ENCODE results near the gene GPHA2. TPM values are rescaled to one million over a fixed set of nuclear protein-coding genes. Genes with fewer than 3 reads are reported as not detected.

GPHA2 gene
- total and polyA plus RNA-seq, 10 of the 15 experiments (the other 5 are each of a cell fraction or from before 2014, with no cell fraction given) = not detected

DNA sequence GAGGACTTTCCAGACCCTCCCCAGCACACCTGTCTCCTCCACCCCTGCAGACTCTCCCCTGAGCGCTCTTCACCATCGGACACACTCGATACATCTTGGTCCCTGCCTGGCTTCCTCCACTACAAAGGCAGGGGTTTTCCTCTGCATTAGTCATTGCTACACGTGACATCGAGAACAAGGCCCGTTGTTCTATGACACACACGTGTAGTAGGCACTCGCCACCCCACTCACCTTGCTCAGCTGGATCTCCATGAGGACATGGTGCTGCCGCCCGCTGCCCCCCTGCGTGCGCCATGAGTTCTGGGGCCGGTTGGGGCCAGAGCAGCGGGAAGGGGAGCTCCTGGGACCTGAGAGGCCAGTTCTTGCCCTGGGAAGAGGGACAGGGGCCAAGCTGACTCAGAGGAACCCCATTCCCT, 35.4 kb downstream of the GPHA2 start (continued):
- 0 out of 4 replicates have a peak, but pooled peaks of 1 of the 2 experiments have one; percentile 19 for TF ChIP-seq EP300 (IDR thresholded peaks at IDR 0.05; ENCODE audit: borderline replicate concordance in 1 of 2, control insufficient read depth in 1 of 2, low read depth in 2 of 2, low read length in 2 of 2)

- H3K9ac ChIP-seq (ENCODE audit: control insufficient read depth, insufficient read depth, low read length) = no peak overlapping the region
- POLR2A ChIA-PET = interaction anchor here (0.6 kb wide), 1 partner anchor 119 kb away, joined by 4 read pairs; no protein-coding TSS in a partner anchor
- FAIRE-seq = no peak
- H3K36me3 ChIP-seq (ENCODE audit: control insufficient read depth in 2 of 2, insufficient read depth in 2 of 2, low read length in 1 of 2) = peaks cover 0 to 3% of the 10 kb centered on the region in 2 experiments; a peak in 1 of 4 replicates
- RAD21 ChIA-PET (ENCODE audit: unreplicated experiment) = interaction anchor here (1.5 kb wide), 1 partner anchor 46 kb away, joined by 3 read pairs; no protein-coding TSS in a partner anchor
- no peaks in the 10 kb centered on the region for H4K20me1 ChIP-seq (ENCODE audit: control insufficient read depth, insufficient read depth)
- H3K4me2 ChIP-seq (ENCODE audit: control insufficient read depth, insufficient read depth) = no peak overlapping the region
- no peak for TF ChIP-seq GABPA (IDR thresholded peaks at IDR 0.05; ENCODE audit: low read depth)
- no peak for TF ChIP-seq SMAD5 (IDR thresholded peaks at IDR 0.05; ENCODE audit: low read depth)
- TF ChIP-seq, protein P1, sequence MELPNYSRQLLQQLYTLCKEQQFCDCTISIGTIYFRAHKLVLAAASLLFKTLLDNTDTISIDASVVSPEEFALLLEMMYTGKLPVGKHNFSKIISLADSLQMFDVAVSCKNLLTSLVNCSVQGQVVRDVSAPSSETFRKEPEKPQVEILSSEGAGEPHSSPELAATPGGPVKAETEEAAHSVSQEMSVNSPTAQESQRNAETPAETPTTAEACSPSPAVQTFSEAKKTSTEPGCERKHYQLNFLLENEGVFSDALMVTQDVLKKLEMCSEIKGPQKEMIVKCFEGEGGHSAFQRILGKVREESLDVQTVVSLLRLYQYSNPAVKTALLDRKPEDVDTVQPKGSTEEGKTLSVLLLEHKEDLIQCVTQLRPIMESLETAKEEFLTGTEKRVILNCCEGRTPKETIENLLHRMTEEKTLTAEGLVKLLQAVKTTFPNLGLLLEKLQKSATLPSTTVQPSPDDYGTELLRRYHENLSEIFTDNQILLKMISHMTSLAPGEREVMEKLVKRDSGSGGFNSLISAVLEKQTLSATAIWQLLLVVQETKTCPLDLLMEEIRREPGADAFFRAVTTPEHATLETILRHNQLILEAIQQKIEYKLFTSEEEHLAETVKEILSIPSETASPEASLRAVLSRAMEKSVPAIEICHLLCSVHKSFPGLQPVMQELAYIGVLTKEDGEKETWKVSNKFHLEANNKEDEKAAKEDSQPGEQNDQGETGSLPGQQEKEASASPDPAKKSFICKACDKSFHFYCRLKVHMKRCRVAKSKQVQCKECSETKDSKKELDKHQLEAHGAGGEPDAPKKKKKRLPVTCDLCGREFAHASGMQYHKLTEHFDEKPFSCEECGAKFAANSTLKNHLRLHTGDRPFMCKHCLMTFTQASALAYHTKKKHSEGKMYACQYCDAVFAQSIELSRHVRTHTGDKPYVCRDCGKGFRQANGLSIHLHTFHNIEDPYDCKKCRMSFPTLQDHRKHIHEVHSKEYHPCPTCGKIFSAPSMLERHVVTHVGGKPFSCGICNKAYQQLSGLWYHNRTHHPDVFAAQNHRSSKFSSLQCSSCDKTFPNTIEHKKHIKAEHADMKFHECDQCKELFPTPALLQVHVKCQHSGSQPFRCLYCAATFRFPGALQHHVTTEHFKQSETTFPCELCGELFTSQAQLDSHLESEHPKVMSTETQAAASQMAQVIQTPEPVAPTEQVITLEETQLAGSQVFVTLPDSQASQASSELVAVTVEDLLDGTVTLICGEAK (IDR thresholded peaks at IDR 0.05; ENCODE audit: borderline replicate concordance) = no peak
- TF ChIP-seq TCF3 (IDR thresholded peaks at IDR 0.05; ENCODE audit: borderline replicate concordance, insufficient read depth, low read depth, low read length) = no peak
- TF ChIP-seq CTCF (IDR thresholded peaks at IDR 0.05 in 2 of 3, conservative IDR thresholded peaks at IDR 0.05 in 1 of 3; ENCODE audit: control insufficient read depth in 2 of 3, extremely low read depth in 1 of 3, insufficient read depth in 1 of 3, low read depth in 3 of 3, low read length in 3 of 3) = no peak
- no peak for TF ChIP-seq ATF7 (IDR thresholded peaks at IDR 0.05; ENCODE audit: low read depth)
- H3K27me3 ChIP-seq (replicated peaks in 1 of 2; ENCODE audit: control insufficient read depth in 2 of 2, insufficient read depth in 2 of 2, low read length in 1 of 2) = no peaks in the 10 kb centered on the region
- CTCF ChIA-PET = interaction anchor here (3.6 to 30.0 kb wide), 2 partner anchors 10 to 42 kb away, joined by 15 to 1208 read pairs; partner anchors contain the start of gene CDC42BPG
- no peak overlapping the region for H3K27ac ChIP-seq (ENCODE audit: control insufficient read depth, insufficient read depth)
- H2AFZ ChIP-seq (ENCODE audit: control insufficient read depth, low read depth, low read length) = no peak overlapping the region
- no peaks in the 10 kb centered on the region for H3K9me3 ChIP-seq (replicated peaks; ENCODE audit: control insufficient read depth, insufficient read depth, low read length)
- intact Hi-C loops (cut with micrococcal nuclease; ENCODE audit: unreplicated experiment) (no loop called here), in situ Hi-C loops (cut with MboI) (no loop called here)
- SMC1A ChIA-PET (ENCODE audit: uncharacterized antibody, unreplicated experiment) = interaction anchor here (4.1 kb wide), 1 partner anchor 49 kb away, joined by 18 read pairs; no protein-coding TSS in a partner anchor
- H3K79me2 ChIP-seq (ENCODE audit: control insufficient read depth, insufficient read depth, low read length) = no peaks in the 10 kb centered on the region
- DNase-seq (ENCODE audit: low read depth, low spot score) = no peak
- WGBS (ENCODE audit: insufficient coverage, insufficient replicate concordance, low lambda C conversion rate, missing lambda C conversion rate) = 97% methylated on average over 19 of the region's 19 CpGs
- peaks cover 9% of the 10 kb centered on the region for H3K4me1 ChIP-seq (ENCODE audit: control insufficient read depth, insufficient read depth, low read length)
- BruUV-seq (replicated peaks) = no TSS peak
- no peak for ATAC-seq
- no peak overlapping the region for H3K4me3 ChIP-seq
Measured at GRCh38 chr11:64898541-64898940, 37.2 kb downstream of the GPHA2 start.

Measured in GM12878 (cell line).